ENCODE measurements around the gene ADD3.
"Not testable (repeated sequence)": the region's sequence is repeated elsewhere in the genome, so short reads cannot be mapped to it uniquely, and the experiment has no call there.

Gene ADD3

DNA sequence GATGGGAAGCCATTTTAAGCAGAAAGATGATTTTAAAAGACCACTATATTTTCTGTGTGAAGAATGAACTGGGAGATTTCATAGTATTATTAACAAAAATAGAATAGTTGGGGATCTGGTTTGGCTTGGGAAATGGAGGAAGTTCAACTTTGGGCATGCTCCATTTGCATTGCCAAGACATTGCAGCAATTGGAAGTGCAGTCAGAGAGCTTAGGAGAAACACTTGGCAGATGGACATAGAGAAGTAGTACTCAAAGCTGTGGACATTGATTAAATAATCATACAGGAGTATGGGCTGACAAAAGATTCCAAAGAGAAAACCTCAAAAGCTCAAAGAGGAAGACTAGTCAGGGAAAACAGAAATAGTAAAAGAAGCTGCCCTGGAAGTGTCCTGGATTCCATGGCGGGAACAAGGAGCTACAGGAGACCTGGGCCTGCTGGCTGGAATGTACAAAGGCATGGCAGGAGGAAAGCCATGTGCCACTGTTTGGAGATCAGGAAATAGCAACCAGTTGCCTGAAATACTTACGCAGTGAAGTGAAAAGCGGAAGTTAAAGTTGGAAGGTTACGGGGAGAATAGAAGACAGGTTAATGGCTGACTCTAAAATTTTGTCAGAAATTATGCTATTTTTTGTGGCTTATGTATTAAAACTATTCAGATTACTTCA is 106.0 kb downstream of the ADD3 start:
- Histone ChIP-seq H3K9me3 (ENCODE audit: control insufficient read depth, low read length) (no peaks in the 10 kb centered on the region), H3K4me1 (ENCODE audit: control insufficient read depth, insufficient read depth, low read length, poor library complexity, severe bottlenecking) (no peaks in the 10 kb centered on the region), H3K27ac (ENCODE audit: low read depth, low read length, severe bottlenecking) (no peak overlapping the region), H3K4me3 (ENCODE audit: extremely low read depth, insufficient read depth, low read length, poor library complexity, severe bottlenecking) (no peak overlapping the region), H3K36me3 (ENCODE audit: control insufficient read depth, insufficient read depth, low read length) (peaks cover 64% of the 10 kb centered on the region)
- 100% methylated on average over 2 to 3 of the region's 4 CpGs for WGBS, 2 experiments (ENCODE audit: insufficient coverage in 2 of 2)

DNA sequence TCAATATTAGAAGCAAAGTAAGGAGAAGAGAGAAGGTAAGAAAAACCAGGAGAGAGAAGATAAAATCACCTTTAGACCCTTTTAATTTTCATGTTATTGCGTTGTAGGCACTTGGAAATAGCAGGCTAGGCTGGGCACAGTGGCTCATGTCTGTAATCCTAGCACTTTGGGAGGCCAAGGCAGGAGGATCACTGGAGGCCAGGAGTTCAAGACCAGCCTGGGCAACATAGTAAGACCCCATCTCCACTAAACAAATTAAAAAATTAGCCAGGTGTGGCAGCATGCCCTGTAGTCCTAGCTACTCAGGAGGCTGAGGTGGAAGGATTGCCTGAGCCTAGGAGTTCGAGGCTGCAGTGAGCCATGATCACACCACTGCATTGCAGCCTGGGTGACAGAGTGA is 106.9 kb downstream of the ADD3 start:
- WGBS, 2 experiments (ENCODE audit: insufficient coverage in 2 of 2): 89% methylated on average over 1 of the region's 2 CpGs; no CpG with 5 or more reads in 1 of the 2 experiments
- not testable (repeated sequence) for H3K9me3 ChIP-seq (ENCODE audit: control insufficient read depth, low read length); H3K4me3 ChIP-seq (ENCODE audit: extremely low read depth, insufficient read depth, low read length, poor library complexity, severe bottlenecking); H3K27ac ChIP-seq (ENCODE audit: low read depth, low read length, severe bottlenecking); H3K4me1 ChIP-seq (ENCODE audit: control insufficient read depth, insufficient read depth, low read length, poor library complexity, severe bottlenecking)
- H3K36me3 ChIP-seq (ENCODE audit: control insufficient read depth, insufficient read depth, low read length): peaks cover 73% of the 10 kb centered on the region

DNA sequence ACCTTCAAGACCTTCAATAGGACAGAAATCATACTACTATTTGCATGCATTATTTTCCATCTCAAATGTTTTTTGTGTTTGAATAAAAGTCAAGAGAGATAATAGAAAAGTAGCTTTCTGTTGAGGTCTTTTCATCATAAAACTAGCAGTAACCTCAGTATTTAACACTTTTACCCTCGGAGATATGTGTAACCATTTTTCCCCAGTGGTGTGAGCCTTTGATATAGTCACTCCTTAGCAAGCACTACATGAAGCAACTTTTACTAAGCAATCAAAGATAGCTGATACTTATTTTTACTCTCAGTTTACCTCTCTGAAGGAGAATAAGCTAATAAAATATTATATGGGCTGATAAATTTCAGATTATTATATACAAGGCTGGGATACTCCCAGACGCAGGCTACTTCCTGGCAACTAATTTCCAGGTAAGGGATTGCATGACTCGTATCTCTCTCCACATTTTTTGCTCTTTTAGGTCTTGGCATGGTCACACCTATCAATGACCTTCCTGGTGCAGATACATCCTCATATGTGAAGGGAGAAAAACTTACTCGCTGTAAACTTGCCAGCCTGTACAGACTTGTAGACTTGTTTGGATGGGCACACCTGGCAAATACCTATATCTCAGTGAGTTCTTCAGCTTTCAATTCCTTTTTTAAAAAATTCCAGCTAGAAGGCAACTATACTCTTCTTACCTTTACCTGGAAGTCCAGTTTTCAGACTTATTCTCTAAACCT is 108.2 kb downstream of the ADD3 start:
- H3K36me3 ChIP-seq (ENCODE audit: control insufficient read depth, insufficient read depth, low read length): peaks cover 77% of the 10 kb centered on the region

DNA sequence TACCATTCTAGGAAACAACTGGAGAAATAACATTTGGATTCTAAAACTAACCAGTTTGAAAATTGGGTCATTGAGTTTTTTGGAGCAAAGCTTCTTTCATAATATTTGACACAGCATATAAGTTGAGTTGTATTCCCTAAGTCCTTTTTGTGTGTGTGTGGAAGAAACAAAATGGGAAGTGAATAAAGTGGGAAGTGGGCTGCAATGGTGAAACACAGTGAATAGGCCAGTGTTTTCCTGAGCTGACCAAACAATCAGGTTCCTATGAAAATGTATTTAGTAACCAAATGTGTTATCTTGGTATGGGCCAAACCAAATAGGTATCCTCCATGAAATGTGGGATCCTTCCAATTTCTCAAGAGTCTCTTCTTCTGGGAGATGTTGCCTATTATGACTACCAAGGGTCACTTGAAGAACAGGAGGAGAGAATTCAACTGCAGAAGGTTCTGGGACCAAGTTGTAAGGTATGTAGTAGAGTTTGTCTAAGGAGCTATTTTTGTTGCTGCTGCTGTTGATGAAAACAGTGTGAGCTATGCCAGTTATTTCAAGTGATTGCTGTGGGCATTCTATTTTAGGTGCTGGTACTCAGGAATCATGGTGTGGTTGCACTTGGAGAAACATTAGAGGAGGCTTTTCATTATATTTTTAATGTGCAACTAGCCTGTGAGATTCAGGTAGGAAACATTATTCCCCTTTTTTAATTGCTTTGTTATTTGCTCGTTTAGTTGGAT is 111.3 kb downstream of the ADD3 start:
- Histone ChIP-seq H3K4me1 (ENCODE audit: control insufficient read depth, insufficient read depth, low read length, poor library complexity, severe bottlenecking) (no peaks in the 10 kb centered on the region), H3K36me3 (ENCODE audit: control insufficient read depth, insufficient read depth, low read length) (peaks cover 79% of the 10 kb centered on the region), H3K4me3 (ENCODE audit: extremely low read depth, insufficient read depth, low read length, poor library complexity, severe bottlenecking) (no peak overlapping the region), H3K9me3 (ENCODE audit: control insufficient read depth, low read length) (no peaks in the 10 kb centered on the region), H3K27ac (ENCODE audit: low read depth, low read length, severe bottlenecking) (no peak overlapping the region)
- no CpG with 5 or more reads among the region's 1 CpG for WGBS, 2 experiments (ENCODE audit: insufficient coverage in 2 of 2)

More for the DNA sequence above, 108.2 kb downstream of the ADD3 start:
- no peaks in the 10 kb centered on the region for H3K4me1 ChIP-seq (ENCODE audit: control insufficient read depth, insufficient read depth, low read length, poor library complexity, severe bottlenecking)
- H3K4me3 ChIP-seq (ENCODE audit: extremely low read depth, insufficient read depth, low read length, poor library complexity, severe bottlenecking): no peak overlapping the region
- no peak overlapping the region for H3K27ac ChIP-seq (ENCODE audit: low read depth, low read length, severe bottlenecking)
- 100% methylated on average over 2 to 3 of the region's 4 CpGs for WGBS, 2 experiments (ENCODE audit: insufficient coverage in 2 of 2)
- H3K9me3 ChIP-seq (ENCODE audit: control insufficient read depth, low read length): no peaks in the 10 kb centered on the region

DNA sequence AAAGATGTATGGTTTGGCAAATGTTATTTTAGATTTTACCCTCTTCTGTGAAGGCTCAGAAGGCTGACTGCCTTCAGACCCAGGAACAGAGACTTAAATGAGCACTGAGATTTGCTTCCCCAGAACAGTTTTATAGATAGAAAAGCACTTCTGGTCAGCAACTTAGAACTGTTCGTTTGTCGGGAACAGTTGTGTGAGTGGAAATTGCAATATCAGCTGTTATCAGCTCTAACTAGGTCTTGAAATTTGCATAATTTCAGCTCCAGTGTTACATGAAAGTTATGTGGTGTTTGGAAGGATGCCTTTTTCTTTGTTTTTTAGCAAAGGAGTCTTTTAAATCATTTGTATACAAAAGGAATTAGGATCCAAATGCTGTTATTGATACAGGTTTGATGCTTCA is 115.8 kb downstream of the ADD3 start:
- Histone ChIP-seq H3K9me3 (ENCODE audit: control insufficient read depth, low read length) (no peaks in the 10 kb centered on the region), H3K4me1 (ENCODE audit: control insufficient read depth, insufficient read depth, low read length, poor library complexity, severe bottlenecking) (no peaks in the 10 kb centered on the region), H3K27ac (ENCODE audit: low read depth, low read length, severe bottlenecking) (no peak overlapping the region), H3K36me3 (ENCODE audit: control insufficient read depth, insufficient read depth, low read length) (peaks cover 67% of the 10 kb centered on the region), H3K4me3 (ENCODE audit: extremely low read depth, insufficient read depth, low read length, poor library complexity, severe bottlenecking) (no peak overlapping the region)
- WGBS, 2 experiments (ENCODE audit: insufficient coverage in 2 of 2): 100% methylated on average over 2 of the region's 2 CpGs; no CpG with 5 or more reads in 1 of the 2 experiments

DNA sequence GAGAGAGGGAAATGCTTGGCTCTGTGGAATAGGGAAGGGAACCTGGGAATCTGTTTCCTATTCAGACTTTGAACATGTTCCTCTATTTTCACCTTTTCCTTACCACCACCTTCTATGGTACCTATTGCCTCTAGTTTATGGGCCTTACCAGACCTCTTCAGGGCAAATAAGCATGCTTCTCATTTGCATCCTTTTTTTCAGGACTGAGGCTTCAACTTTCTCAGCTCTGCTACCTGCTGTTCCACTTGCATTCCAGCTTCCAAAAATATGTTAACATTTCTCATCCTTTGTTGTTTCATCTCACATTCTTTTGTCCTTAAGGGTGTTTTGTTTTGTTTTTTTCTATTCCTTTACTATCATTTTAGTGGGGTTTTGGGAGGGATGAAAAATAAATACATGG is 121.7 kb downstream of the ADD3 start:
- H3K36me3 ChIP-seq (ENCODE audit: control insufficient read depth, insufficient read depth, low read length): peaks cover 57% of the 10 kb centered on the region
- H3K27ac ChIP-seq (ENCODE audit: low read depth, low read length, severe bottlenecking): no peak overlapping the region

DNA sequence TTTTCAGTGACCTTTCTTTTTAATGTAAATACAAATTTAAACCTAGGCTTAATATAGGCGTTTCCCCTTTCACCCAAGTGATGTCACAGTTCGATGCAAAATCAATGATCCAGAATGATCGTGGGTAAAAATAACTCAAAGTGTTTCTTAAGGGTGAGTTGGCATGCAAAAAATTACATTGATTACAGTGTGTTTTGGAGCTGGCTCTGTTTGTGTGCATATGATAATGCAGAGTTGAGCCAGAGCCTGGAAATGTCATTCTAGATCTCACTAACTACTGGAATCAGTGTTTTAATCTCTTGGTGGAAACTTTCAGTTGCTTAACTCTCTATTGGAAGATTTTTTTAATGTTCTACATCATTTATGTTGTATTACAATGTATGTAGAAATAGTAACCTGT is 127.1 kb downstream of the ADD3 start:
- H3K9me3 ChIP-seq (ENCODE audit: control insufficient read depth, low read length): no peaks in the 10 kb centered on the region
- H3K4me1 ChIP-seq (ENCODE audit: control insufficient read depth, insufficient read depth, low read length, poor library complexity, severe bottlenecking): peaks cover 3% of the 10 kb centered on the region
- H3K27ac ChIP-seq (ENCODE audit: low read depth, low read length, severe bottlenecking): no peak overlapping the region
- no peak overlapping the region for H3K4me3 ChIP-seq (ENCODE audit: extremely low read depth, insufficient read depth, low read length, poor library complexity, severe bottlenecking)
- WGBS, 2 experiments (ENCODE audit: insufficient coverage in 2 of 2): 93 to 96% methylated on average over 2 to 3 of the region's 3 CpGs
- H3K36me3 ChIP-seq (ENCODE audit: control insufficient read depth, insufficient read depth, low read length): peaks cover 35% of the 10 kb centered on the region

More for the DNA sequence above, 121.7 kb downstream of the ADD3 start:
- no peaks in the 10 kb centered on the region for H3K4me1 ChIP-seq (ENCODE audit: control insufficient read depth, insufficient read depth, low read length, poor library complexity, severe bottlenecking)
- H3K4me3 ChIP-seq (ENCODE audit: extremely low read depth, insufficient read depth, low read length, poor library complexity, severe bottlenecking): no peak overlapping the region
- no peaks in the 10 kb centered on the region for H3K9me3 ChIP-seq (ENCODE audit: control insufficient read depth, low read length)

DNA sequence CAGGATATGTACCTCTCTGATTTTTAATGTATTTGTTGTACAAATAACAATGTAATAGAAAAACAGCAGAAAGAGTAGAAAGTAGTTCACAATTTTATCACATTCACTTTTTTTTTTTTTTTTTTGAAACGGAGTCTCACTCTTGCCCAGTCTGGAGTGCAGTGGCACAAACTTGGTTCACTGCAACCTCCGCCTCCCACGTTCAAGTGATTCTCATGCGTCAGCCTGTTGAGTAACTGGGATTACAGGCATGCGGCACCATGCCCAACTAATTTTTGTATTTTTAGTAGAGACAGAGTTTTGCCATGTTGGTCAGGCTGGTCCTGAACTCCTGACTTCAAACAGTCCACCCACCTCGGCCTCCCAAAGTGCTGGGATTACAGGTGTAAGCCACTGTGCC is 128.1 kb downstream of the ADD3 start:
- not testable (repeated sequence) for H3K4me3 ChIP-seq (ENCODE audit: extremely low read depth, insufficient read depth, low read length, poor library complexity, severe bottlenecking); H3K4me1 ChIP-seq (ENCODE audit: control insufficient read depth, insufficient read depth, low read length, poor library complexity, severe bottlenecking); H3K27ac ChIP-seq (ENCODE audit: low read depth, low read length, severe bottlenecking); H3K9me3 ChIP-seq (ENCODE audit: control insufficient read depth, low read length)
- H3K36me3 ChIP-seq (ENCODE audit: control insufficient read depth, insufficient read depth, low read length): peaks cover 27% of the 10 kb centered on the region
- WGBS, 2 experiments (ENCODE audit: insufficient coverage in 2 of 2): 85 to 86% methylated on average over 4 to 5 of the region's 6 CpGs

DNA sequence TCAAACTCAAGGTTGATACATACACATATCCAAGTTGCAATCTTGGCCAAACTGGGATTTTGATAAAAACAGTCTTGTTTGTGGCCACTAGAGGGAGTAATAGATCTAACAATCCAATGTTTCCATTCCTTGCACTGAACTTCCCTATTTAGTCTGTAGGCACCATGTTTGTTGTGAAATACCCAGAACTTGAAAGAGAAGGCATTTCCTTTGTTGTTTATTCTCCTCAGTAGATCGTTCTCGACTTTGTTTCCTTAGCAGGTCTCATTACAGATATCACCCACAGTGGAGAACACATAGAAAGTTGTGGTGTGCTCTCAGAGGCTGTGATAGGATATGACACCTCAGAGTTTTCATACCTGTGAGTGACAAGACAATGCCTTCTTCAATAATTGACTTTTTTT is 129.4 kb downstream of the ADD3 start:
- peaks cover 7% of the 10 kb centered on the region for H3K4me1 ChIP-seq (ENCODE audit: control insufficient read depth, insufficient read depth, low read length, poor library complexity, severe bottlenecking)
- no peaks in the 10 kb centered on the region for H3K9me3 ChIP-seq (ENCODE audit: control insufficient read depth, low read length)
- no peak overlapping the region for H3K27ac ChIP-seq (ENCODE audit: low read depth, low read length, severe bottlenecking)
- H3K36me3 ChIP-seq (ENCODE audit: control insufficient read depth, insufficient read depth, low read length): peaks cover 16% of the 10 kb centered on the region
- no peak overlapping the region for H3K4me3 ChIP-seq (ENCODE audit: extremely low read depth, insufficient read depth, low read length, poor library complexity, severe bottlenecking)
- WGBS, 2 experiments (ENCODE audit: insufficient coverage in 2 of 2): 0% methylated on average over 2 of the region's 2 CpGs; no CpG with 5 or more reads in 1 of the 2 experiments

DNA sequence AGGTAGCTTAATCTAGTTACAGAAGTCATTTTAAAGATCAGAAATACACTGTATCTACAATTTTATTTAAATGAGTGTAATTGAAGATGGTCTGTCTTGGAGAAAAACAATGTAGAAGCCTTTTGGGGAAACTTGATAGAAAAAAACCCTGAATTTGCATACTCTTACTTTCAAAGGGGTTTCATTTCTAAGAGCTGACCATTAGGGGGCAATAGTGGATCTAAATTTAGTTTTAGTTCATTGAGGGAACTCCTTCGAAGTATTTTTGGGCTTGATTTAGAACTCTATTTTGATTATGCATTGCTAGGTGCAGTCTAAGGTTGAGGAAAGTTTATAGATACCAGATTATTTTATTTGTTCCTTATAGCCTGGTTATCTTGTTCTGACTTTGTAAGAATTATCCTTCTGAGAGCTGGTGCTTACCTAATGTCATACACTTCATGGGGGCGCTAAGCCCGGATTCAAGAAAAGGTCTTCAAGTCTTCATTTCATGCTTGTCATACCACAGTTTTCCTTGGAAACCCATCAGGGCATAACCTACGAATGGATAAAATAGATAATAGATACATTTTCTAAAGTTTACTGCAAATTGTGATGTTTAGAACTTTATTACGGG is 130.5 kb downstream of the ADD3 start:
- H3K4me3 ChIP-seq (ENCODE audit: extremely low read depth, insufficient read depth, low read length, poor library complexity, severe bottlenecking): no peak overlapping the region
- H3K27ac ChIP-seq (ENCODE audit: low read depth, low read length, severe bottlenecking): no peak overlapping the region
- no peaks in the 10 kb centered on the region for H3K9me3 ChIP-seq (ENCODE audit: control insufficient read depth, low read length)
- H3K36me3 ChIP-seq (ENCODE audit: control insufficient read depth, insufficient read depth, low read length): peaks cover 6% of the 10 kb centered on the region
- peaks cover 7% of the 10 kb centered on the region for H3K4me1 ChIP-seq (ENCODE audit: control insufficient read depth, insufficient read depth, low read length, poor library complexity, severe bottlenecking)
- WGBS, 2 experiments (ENCODE audit: insufficient coverage in 2 of 2): 20% methylated on average over 1 of the region's 5 CpGs; no CpG with 5 or more reads in 1 of the 2 experiments

Data from mesodermal cell (in vitro differentiated cells).